NB4 (cell line): Measurements from ENCODE around the gene SEPTIN12.

Experiments used
- CTCF ChIP-seq: IDR thresholded peaks from one replicate; pipeline ENCODE4 v1.5.1; 2012; ENCODE audit warnings: low read depth, low read length
- MAX ChIP-seq: IDR thresholded peaks from 2 replicates; pipeline ENCODE4 v1.6.1; 2011; ENCODE audit warnings: low read depth, low read length
- MYC ChIP-seq: IDR thresholded peaks from 2 replicates; pipeline ENCODE4 v1.6.1; 2011; ENCODE audit warnings: low read depth, low read length
- POLR2A ChIP-seq: IDR thresholded peaks from 2 replicates; pipeline ENCODE4 v1.6.1; 2011; ENCODE audit warnings: mild to moderate bottlenecking; ENCODE audit not compliant: insufficient read length; ENCODE audit errors: extremely low read depth

- TF ChIP-seq POLR2A (no peak), CTCF (no peak), MYC (no peak), MAX (no peak)
These were observed 38.4 kb upstream of the SEPTIN12 start for GRCh38 chr16:4826526-4826925.
